Upper lobe of left lung (tissue), 4 donors: Measurements from ENCODE around the gene GNAO1.

Experiments used
- POLR2A ChIP-seq, 4 donors: fragments of 450-650 bp; IDR thresholded peaks; one replicate each; pipeline ENCODE4 v1.5.1; 2016 to 2017; ENCODE audit warnings: antibody characterized with exemption in 4 of 4, mild to moderate bottlenecking in 2 of 4
- POLR2AphosphoS5 ChIP-seq, 2 donors: sonication (generic); formaldehyde crosslinking; IDR thresholded peaks; one replicate each; pipeline ENCODE4 v1.5.1; 2017; ENCODE audit warnings: antibody characterized with exemption in 2 of 2

DNA sequence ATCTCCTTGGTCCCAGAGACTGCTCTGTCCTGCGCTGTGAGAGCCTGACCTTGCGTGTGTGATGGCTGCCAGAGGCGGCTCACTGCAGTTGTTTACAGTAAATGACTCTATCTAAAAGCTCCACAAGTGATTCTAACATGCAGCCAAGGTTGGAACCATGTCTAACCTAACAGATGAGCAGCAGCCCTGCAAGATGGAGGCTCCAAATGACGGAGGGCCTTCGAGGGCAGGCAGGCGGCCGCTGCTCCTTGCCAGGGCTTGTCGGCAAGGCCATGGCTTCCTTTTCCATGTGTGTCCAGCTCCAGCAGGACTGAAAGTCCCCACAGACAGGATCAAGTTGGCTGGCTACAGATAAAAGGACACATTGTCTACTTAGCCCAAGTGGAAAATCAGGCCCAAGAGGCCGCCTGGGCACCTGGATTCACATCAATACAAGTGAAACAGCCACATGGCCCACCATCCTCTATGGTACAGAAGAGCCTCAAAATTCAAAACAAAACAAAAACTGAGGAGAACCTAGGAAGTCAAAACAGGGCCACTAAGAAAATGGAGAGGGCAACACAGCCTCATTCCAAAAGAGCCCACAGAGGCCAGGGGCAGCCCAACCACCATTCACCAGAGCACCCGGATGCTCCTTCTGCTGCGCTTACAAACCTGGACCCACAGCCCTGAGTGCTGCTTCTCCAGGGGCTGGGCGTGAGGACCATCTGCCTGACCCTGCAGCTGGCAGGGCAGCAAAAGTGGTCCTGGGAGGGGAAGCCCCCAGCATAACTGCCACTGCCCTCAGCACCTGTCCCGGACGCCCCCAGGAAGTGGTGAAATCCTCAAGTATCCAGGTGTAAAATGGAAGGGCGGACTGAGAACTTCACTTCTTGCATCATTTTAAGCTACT, 169.1 kb downstream of the GNAO1 start:
- TF ChIP-seq POLR2AphosphoS5 (IDR thresholded peaks at IDR 0.05) (no peak), POLR2A (IDR thresholded peaks at IDR 0.05) (no peak)
